ENCODE data around the gene PGBD2.
A peak's percentile ranks its signal among the peaks of the same experiment; 100 is the strongest.

GRCh38 chr1:248858891-248859889 lies 46.8 kb upstream of the PGBD2 start, which contains the start of gene ZNF692:
- TF ChIP-seq, protein P1, sequence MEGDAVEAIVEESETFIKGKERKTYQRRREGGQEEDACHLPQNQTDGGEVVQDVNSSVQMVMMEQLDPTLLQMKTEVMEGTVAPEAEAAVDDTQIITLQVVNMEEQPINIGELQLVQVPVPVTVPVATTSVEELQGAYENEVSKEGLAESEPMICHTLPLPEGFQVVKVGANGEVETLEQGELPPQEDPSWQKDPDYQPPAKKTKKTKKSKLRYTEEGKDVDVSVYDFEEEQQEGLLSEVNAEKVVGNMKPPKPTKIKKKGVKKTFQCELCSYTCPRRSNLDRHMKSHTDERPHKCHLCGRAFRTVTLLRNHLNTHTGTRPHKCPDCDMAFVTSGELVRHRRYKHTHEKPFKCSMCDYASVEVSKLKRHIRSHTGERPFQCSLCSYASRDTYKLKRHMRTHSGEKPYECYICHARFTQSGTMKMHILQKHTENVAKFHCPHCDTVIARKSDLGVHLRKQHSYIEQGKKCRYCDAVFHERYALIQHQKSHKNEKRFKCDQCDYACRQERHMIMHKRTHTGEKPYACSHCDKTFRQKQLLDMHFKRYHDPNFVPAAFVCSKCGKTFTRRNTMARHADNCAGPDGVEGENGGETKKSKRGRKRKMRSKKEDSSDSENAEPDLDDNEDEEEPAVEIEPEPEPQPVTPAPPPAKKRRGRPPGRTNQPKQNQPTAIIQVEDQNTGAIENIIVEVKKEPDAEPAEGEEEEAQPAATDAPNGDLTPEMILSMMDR (IDR thresholded peaks at IDR 0.05), result no peak
- TF ChIP-seq EP300 (IDR thresholded peaks at IDR 0.05), result peak; percentile 89 to 96
